NCI-H187 (cell line): ENCODE measurements around the gene UBTF.

ENCODE experiments used
- DNase-seq, 2 experiments: peaks; one replicate each; lab custom pipeline; 2025; lab: John Stamatoyannopoulos, UW

The UBTF gene

DNA sequence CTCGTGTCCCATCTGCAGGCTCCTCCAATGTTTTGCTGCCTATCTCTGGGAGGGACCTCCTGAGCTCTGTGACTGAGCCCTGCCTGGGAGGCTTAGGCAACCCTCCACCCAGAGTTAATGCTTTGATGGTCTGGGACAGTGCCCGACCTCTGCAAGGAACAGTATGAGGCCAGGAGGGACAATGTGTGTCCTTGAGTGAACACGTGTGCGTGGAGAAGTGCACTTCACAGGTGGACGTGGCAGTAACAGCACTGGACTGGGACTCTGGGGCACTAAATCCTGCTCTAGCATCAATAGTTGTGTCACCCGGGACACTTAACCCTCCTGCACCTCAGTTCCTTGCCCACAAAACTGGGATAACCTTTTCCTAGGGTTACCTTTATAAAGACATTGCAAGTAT is 4.6 kb downstream of the UBTF start:
- DNase-seq: no peak

DNA sequence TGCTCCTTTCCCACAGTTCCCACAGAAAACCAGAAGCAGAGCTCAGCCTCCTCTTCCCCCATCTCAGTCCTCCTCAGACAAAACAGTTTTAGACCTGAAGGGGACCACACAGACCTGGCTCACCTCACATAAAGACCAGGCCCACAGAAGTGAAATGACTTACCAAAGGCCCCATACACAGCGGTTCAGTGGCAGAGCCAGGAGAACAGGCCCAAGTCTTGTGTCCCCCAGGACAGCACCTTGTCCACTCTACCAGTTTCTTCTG is 5.3 kb downstream of the UBTF start:
- no peak for DNase-seq

DNA sequence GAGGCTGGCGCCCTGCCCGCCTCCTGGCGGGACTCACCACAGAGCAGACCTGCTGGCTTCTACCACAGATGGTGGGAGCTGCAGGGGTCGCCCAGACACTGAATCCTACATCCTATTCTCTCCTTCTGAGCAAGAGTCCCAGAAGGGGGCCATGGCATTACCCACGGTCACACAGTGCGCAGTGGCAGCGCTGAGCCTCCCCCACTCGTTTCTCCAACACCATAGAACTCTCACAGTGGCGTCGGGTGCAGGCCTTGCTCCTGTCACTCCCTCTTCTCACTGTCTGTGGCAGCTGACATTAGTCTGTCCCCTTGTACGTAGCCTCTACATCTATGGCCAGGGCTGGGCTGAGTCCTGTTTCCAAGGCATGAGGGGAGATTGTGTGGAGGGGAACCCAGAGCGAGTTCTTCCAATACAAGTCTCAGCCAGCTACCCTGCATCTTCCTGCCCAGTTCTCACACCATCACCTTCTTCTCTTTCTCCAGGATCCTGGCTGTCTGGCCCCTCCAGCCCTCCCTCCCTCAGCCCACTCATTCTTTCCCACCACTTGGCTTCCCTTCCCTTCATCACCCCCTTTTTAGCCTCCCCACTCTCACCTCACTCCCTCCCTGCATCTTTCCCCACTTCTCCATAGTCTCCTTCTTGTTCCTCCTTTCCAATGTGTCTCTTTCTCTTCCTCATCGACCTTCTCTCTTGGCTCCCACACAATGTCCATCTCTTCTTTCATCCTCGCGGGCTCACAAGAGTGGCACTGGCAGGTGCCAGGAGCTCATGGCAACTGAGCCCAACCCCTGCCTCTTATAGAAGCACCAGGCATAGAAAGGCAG is 5.9 kb downstream of the UBTF start:
- DNase-seq: no peak

DNA sequence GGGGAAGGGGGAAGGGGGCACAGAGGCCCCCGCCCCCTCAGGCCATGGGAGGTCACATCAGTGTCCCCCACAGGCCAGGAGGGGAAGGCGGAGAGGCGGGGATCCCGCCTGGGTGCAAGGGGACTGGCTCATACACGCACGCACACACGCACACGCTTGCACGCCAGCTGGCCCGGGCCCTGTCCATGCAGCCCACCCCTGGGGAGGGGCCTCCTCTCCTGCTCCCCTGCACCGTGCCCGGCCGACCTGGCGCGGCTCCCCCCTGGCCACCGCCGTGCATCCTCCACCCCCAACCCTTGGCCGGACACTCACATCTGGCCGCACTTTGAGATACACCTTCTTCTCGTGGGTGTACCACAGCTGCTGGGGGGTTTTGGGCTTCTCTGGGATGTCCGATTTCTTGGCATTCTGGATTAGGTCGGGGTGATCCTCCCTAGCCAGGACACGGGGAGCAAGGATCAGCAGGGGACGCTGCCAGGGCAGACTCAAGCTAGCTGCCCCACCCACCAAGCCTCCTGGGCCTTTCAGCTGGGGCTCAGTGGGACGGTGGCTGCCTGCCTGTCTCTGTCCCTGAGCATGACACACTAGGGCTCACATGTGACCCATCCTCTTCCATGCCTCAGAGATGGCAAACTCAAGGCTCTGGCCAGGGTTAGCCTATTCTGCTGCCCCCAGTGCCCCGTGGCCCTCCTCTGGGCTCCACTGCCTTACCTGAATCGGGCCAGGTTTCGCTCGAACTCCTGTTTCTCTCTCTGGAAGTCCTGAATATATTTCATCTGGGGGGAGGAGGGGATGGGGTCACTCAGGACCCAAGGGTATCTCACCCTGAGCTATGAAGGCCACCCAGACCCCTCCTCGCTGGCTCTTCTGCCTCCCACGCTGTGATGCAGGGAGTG is 6.7 kb downstream of the UBTF start:
- DNase-seq: no peak

DNA sequence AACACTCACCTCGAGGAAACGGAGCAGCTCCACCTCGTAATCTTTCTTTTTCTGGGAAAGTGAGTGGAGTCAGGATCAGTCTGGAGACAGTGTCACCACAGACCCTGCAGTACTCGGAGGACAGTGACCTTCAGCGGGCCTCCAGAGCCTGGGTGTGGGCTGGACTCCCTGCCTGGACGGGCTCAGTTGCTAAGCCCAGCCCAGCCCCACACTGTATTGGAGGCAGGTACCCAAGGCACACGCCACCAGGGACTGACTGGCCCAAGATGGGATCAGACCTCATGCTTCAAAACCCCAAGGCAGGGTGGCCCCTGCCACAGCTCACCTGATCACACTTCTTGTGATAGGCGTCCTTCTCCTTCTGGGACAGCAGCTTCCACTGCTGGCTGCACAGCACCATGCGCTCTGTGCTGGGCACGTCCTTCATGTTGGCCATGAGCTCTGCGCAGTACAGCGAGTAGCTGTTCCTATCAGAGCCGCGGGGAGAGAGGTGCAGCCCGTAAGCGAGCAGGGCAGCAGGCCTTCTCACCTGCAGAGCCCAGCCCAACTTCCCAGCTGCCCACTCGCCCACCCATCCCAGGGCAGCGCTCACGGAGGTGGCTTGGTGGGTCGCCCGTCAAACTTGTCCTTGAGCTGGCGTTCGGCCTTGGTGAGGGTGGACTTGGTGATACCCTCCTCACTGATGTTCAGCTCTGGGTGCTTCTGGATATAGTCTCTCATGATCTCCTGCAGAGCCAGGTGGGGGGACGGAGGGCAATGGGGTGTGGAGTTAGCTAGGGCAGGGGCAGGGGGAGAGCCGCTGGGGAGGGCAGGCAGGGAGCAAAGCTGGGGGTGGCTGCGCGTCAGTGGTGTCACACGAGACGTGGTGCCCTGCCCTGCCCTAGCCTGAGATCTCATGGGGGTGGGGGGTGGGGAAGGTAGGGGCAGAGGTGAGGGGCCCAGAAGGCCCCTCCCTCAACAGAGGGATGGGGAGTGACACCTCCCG is 7.9 kb downstream of the UBTF start:
- DNase-seq: no peak

DNA sequence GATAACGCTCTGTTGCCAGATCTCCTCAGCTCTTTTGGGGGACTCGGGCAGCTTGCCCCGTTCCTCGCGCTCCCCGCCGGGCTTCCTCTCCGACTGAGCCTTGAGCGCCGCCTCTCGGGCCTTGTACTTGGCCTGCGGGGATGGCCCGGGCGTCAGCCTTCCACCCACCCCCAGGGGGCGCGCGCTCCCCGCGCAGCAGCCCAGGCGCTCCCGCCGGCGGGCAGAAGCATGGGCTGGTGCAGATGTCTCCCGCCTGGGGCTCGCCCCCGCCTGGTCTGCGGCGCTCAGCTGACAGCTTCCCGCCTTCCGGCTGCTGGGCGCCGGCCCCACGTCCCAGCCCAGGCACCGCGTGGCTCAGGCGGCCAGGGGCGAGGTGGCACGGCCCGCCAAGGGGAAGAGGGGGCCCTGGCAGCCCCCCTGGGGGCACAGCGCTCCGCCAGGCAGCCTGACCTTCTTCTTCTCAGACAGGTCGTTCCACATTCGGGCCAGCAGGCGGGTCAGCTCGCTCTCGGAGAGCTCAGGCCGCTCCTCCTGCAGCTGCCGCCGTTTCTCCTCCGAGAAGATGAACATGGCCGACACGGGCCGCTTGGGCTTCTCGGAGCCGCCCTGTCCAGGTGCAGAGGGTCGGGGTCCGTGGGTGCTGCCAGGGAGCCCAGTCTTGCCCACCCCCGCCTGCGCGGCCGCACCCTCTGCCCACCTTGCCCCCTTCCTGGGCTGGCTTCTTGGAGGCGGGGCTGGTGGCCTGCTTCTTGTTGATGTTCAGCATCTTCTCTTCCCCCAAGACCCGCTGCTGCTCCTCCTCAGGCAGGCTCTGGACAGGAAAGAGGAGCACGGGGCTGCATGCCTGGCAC is 8.9 kb downstream of the UBTF start:
- peak; percentile 45 to 70 for DNase-seq

DNA sequence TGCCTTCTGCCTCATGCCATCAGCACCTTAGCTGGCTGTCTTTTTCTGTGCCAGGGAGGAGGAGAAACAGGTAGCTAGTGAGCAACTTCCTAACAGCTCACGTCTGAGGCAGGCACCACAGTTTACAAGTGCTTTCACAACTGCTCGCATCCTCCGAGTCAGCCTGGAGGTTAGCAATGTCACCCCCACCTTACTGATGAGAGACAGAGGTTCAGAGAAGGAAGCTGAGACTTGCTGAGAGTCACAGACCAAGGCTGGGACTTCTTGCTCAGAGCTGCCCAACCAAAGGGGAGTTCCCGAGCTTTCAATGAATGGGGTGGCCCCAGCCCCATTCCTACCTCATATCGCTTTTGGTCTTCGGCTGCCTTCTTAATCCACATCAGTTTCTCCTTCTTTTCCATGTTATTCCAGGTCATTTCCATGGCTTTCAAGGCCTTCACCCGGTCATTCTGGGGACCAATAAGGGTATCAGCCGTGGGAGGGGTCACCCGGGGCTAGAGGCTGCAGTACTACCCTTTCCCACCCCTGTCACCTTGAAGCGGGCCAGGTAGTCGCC is 9.6 kb downstream of the UBTF start:
- DNase-seq: no peak

DNA sequence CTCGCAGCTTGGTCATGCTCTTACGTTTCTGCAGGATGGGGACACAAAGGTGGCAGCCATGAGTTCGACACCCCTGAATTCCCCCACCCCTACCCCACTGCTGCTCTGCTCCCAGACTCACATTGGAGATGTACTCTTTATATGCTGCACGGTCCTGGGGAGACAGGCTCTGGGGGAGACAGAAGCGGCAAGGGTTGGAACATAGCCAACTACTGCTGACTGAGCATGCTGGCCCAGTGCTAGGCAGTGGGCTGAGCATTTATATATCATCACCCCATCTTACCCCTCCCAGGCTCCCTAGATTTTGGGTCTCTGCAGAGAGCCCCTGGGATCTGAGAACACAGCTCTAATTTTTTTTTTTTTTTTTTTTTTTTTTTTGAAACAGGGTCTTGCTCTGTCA is 11.7 kb downstream of the UBTF start:
- DNase-seq: no peak

DNA sequence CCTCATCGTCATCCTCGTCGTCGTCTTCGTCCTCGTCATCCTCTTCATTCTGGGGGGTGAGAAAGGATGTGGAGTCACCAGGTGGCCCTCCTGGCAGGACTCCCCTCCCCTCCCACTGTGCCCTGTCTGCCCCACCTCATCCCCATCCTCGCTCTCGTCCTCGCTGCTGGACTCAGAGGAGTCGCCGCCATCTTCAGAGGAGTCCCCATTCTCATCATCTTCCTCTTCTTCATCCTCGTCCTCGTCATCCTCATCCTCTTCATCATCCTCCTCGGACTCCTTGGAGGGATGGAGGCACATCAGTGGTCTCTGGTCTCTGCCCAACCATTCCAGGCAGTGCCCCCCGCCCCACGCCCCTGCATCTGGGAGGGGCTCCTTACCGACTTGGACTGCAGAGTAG is 12.2 kb downstream of the UBTF start:
- no peak for DNase-seq

DNA sequence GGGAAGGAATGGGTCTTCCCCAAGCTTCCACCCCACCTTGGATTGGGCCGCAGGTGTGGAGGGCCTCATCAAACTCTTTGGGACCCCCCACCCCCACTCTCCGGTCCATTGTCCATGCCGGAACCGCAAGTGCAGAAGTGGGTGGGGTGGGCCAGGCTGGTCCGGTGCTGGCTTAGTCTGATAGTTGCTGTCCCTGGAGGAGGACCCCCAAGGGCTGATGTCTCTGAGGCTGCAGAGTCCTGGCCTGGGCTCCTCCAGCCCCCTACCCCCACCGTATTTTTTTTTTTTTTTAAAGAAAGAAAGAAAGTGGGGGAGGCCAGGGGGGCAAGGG is 12.7 kb downstream of the UBTF start:
- no peak for DNase-seq

DNA sequence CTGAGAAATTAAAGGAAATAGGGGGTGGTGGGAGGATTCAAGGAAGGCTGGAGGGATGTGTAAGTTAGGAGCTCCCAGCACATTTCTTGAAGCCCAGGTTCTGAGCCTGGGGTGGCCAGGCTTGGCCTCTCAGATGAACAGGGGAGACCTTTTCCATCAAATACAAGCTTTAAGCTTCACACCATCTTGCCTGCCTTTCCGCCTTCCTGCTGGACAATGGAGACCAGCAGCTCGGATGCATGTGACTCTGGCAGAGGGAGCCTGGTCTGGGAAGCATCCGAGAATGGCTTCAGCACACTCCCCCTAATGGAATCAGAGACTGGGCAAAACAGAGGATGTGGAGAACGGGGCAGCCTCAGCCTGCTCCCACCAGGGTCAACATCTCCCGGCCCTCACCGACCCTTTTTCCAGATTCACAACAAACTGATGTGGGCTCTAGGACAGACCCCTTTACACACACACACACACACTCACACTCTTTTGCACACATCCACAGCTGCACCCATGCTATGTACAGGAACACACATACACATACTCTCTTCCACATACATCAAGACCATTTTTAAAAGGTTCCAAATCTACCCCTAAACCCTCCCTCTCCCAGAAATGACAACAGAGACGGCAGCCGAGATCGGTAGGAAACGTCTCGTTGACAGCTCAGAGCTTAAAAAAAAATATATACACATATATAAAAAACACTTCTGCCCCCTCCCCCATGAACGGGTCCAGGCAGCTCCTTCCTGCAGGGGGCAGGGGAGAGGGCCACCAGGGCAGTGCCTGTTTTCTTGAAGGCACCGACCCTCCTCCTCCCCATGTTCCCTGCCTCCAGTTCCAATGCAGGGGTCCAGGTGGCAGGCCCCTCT is 13.3 kb downstream of the UBTF start:
- DNase-seq: no peak

DNA sequence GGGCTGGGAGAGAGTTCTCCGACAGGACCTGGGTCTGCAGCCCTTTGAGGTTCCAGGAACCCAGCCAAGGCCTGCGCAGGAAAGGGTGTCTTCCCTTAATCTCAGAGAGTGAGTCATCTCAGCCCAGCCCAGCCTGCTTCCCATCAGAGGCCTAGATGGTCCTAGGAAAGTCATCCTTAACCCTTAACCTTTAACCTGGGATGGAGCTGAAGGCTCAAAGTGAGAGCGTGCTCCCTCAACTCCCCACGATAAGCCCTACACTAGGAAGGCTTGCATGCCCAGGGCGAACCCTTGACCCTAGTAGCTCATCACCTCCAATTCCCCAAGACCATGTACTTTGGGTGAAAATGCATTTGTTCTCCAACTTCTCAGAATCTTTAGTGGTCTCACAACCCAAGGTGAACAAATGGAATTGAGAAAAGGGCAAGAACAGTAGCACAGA is 15.0 kb downstream of the UBTF start:
- DNase-seq: no peak

DNA sequence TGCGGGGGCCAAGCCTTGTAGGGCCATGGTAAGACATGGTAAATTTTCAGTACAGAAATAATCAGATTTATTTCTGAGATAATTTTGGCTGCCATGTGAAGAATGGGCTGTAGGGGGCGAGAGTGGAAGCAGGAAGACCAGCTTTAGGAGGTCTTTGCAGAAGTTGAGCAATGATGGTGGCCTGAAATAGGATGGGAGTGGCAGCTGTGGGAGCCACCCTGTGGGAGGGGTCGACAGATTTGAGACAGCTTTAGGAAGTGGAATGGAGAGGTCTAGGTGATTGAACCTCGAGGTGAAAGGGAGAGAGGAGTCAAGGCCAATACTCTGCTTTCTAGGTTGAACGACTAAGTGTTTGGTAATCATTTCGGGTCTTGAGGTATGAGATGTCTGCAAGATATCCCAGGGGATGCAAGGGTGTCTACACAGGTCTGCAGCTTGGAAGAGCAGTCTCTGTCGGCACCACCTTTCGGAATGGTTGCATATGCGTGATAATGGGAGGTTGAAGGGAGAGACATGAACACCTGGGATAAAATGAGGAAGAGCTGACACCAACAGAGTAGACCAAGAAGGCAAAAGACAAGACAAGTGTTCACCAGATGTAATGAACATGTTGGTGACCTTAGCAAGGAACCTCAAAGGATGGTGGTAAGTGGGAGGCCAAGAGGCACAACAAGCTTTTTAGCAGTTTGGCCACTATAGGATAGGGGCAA is 15.6 kb downstream of the UBTF start:
- DNase-seq: no peak

DNA sequence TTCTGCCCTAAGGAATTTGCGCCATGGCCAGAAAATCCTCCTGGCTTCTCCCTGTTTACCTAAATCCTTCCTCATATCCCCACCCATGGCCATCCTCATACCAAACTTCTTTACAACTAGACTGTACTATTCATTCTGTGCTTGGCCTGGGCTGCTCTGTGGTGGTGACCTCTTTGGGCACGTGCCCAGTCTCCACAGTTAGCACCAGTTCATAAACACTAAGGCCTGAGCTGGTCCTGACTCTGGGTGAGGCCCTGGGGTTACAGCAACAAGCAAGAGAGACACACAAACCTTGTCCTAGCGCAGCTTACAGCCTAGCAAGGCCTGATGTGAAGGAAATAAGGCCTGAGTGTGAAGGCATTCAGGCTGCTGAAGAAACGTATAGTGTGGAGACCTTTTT is 16.7 kb downstream of the UBTF start:
- no peak for DNase-seq

DNA sequence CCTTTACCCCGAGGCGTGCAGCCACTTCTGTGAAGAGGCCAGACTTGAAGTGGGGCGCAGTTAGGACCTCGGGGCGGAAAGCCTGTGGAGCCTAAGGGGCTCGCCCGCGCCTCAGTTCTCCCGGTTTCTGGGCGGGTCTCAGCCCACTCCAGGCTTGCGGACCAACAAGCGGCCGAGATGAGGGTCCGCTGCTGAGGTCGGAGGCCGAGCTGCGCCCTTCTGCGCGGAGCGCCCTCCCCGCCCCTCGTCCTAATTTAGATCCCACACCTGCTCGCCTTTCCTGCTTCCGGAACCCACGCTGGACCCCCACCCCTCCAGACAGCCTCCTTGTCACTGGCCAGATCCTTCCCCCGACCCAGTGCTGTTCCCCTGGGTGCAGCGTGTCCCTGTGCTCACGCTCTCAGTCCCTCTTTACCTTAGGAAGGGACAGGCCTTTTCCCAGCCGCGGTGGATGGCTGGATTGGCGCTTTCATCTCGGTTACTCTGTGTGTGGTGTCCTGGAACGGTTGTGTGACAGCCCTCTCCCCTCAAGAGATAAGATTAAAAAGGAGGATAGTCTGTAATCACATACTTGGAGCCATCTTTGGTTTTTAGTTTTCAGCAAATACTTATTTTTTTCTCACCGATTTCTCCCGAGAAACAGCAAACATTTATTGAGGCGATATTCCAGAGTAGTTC is 18.9 kb downstream of the UBTF start:
- no peak for DNase-seq

DNA sequence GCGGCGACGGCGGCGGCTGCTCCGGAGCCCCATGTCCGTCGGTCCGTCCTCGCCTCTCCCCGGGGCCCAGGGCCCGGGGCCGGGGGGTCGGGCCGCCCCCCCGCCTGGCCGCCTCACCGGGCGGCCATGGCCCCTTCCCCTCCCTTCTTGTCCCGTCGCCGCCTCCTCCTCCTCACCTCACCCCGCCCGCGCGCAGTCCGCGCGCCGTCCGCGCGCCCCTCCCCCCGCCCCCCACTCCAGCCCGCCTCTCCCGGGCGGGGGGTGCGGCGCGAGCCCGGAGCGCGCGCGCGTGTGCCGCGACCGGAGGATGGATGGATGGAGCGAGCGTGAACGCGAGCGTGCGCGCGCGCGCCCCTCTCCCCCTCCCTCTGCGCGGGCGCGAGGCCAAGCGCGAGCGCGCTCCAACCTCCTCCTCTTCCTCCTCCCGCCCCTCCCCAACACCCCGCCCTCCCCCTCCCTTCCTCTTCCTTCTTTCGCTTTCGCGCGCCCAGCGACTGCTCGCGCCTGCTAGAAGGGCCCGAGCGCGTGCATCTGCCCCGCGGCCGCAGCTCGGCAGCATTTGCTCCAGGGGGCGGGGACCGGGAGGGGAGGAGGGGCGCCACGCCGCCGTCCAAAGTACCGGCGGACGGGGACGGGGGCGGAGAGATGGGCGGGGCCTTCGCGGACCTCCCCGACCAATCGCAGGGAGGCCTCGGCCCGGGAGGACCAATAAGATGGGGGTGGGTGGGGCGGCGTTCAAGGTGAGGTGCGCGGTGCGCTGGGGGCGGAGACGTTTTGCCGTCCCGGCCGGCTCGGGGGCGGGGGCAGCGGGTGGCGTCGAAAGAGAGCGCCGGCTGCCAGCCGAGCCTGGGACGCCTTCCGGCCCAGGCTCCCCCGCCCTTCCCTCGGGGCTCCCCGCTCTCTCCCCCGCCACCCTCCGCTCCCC is 19.7 kb downstream of the UBTF start, which contains the start of gene ATXN7L3:
Gene ATXN7L3 (minus strand): TSS at position 332 of the 925 bp plus-strand sequence. CDS start 1,814 bp downstream, outside the sequence.
- peak; percentile 95 to 98 for DNase-seq

DNA sequence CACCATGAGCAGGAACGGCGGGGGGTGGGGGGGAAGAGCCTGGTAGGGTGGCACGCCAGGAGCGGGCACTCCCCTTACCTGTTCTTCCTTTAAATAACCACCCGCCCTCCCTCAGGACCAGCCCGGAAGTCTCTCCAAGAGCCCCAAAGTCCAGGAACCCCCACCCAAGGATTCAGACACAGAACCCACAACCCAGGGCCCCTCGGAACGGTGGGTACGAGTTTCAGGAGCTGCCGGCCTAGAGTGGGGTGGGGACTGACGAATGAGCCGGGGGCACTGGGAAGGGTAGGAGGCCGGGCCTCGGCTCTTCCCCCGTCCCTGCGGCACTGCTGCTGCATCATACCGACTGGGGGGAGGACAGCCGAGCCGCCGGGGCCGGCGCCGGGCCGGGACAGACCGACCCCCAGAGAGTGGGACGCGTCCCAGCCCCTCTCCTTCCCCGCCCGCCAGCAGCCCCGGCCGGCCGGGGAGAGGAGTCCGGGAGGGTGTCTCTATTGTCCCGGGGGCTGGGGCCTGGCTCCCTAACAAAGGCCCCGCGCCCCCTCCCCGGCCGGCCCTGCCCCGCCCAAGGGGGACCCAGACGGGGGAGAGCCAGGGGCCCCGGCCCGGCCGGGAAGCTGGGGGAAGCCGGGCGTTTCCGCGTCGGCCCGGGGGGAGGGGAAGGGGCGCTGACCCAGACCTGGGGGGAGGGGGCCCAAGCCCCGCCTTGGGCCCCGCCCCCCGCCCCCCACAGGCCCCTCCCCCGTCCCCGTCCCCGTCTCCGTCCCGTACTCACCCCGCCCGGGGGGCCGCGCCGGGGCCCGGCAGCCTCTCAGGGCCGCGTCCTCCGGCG is 20.5 kb downstream of the UBTF start:
- no peak for DNase-seq
